ENCODE measurements around the gene KCNH2.

The KCNH2 gene

GRCh38 chr7:150989456-150989855 is 11.3 kb upstream of the KCNH2 start:
- no peak for TF ChIP-seq CTCF (IDR thresholded peaks at IDR 0.05)
- Histone ChIP-seq H3K27ac (peak overlapping the region in 1 of 2 donors; percentile 69), H3K4me3 (peak overlapping the region; percentile 48)

DNA sequence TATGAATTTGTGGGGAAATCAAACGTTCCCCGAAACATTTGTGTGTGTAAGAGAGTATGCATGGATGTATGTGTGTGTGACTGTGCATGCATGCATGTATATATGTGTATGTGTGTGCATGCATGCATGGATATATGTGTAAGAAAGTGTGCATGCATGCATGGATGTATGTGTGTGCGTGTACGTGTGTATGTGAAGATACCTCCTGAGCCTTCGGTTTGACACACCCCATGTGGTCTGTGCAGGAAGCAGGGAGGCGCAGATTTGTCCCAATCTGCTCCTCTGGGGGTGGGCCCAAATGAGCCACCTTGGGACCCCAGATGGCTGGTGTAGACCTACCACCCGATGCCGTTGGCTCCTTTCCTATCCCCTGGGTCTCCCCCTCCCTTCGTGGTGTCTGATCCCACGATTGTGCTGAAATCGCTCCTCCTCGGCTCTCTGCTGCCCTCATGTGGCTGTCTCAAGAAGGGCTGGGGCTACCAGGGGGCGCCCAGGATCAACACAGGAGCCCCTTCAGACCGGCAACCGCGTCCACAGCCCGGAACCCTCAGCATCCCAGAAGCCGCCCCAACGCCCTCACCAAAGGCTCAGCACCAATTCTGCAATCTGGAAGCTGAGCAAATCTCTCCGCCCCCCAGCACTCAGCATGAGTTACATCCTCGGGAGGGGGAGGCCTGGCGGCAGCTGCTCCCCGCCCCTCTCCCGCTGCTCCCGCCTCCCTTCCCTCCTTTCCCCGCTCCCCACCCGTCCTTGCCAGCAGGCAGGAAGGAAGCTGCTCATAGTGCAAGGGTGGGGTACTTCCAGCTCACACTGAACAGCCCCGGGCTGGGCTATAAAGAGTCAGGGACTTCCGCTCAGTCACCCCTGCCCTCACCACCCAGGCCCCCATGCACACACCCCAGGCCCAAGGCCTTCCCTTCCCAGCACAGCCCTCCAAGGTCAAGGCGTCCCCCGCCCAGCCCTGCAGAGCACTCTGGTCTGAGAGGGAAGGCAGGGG is 10.4 kb upstream of the KCNH2 start:
- DNase-seq (ENCODE audit: low spot score), result no peak

More at GRCh38 chr7:150989456-150989855, 11.3 kb upstream of the KCNH2 start:
- DNase-seq (ENCODE audit: low spot score), result no peak

DNA sequence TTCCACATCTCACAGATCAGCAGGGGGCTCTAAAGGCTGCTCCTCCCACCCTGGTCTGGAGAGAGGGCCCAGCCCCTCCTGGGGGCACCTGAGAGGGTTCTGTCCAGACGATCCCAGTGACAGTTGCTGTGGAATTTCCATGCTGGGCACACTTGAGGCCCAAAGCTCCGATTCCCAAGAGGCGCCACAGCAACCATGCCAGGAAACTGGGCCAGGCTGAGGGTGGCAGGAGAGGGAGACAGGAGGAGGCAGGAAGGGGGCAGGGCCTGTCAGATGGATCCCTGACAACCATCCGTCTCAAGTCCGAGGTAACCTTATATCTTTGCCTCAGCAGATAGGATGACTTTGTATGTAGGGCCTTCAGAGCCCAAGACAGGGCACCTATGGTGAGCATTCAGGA is 8.4 kb upstream of the KCNH2 start:
- no peak for TF ChIP-seq CTCF (IDR thresholded peaks at IDR 0.05)
- no peak overlapping the region for H3K4me3 ChIP-seq
- DNase-seq (ENCODE audit: low spot score), result no peak
- no peak overlapping the region for H3K27ac ChIP-seq

More for the DNA sequence above, 10.4 kb upstream of the KCNH2 start:
- peak overlapping the region in 1 of 2 donors; percentile 69 for H3K27ac ChIP-seq
- peak overlapping the region; percentile 48 for H3K4me3 ChIP-seq
- peak; percentile 32 for TF ChIP-seq CTCF (IDR thresholded peaks at IDR 0.05)

DNA sequence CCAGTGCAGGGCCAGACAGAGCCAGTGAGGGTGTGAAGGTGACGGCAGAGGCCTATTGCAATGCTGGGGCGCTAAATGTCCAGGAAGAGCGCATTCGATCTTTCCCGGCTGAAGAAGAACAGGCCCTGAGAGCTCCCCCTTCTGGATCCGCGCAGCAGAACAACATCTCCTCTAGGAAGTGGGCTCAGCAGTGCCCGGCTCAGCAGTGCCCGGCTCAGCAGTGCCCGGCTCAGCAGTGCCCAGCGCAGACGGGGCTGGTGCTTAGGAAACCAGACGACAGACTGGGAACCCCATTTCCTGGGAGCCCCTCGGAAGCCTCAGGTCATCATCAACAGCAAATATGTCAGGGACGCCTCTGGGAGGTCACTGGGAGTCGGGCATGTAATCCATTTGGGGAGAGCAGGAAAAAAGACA is 8.0 kb upstream of the KCNH2 start:
- Histone ChIP-seq H3K4me3 (no peak overlapping the region), H3K27ac (no peak overlapping the region)
- DNase-seq (ENCODE audit: low spot score), result no peak
- no peak for TF ChIP-seq CTCF (IDR thresholded peaks at IDR 0.05)

- H3K4me3 ChIP-seq, result no peak overlapping the region
- TF ChIP-seq CTCF (IDR thresholded peaks at IDR 0.05), result no peak
- no peak overlapping the region for H3K27ac ChIP-seq
- DNase-seq (ENCODE audit: low spot score), result no peak
Measured at GRCh38 chr7:150983893-150984368, 5.8 kb upstream of the KCNH2 start.

DNA sequence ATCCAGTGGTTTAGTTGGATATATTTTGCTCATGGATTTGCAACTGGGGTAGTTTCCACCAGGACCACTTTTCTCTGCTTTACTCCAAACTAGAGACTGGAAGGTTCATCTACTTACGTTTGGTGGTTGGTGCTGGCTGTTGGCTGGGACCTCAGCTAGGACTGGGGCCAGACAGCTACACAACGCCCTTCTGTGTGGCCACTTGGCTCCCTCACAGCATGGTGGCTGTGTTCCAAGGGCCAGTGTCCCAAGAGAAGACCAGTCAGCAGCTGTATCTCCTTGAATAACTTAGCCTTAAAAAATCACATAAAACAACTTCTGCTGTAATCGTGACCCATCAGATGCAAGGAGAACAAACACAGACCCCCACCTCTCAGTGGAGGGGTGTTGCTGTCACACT is 4.2 kb upstream of the KCNH2 start:
- no peak overlapping the region for H3K4me3 ChIP-seq
- no peak overlapping the region for H3K27ac ChIP-seq
- DNase-seq (ENCODE audit: low spot score), result no peak
- TF ChIP-seq CTCF (IDR thresholded peaks at IDR 0.05), result no peak

- Histone ChIP-seq H3K27ac (no peak overlapping the region), H3K4me3 (no peak overlapping the region)
- no peak for DNase-seq (ENCODE audit: low spot score)
- no peak for TF ChIP-seq CTCF (IDR thresholded peaks at IDR 0.05)
Measured at GRCh38 chr7:150981644-150982043, 3.5 kb upstream of the KCNH2 start.
